Inflammatory macrophage treated with lipopolysaccharide for 4 hours (primary cell): ENCODE results near the gene CRLF3.
"Not testable (repeated sequence)": the region's sequence is repeated elsewhere in the genome, so short reads cannot be mapped to it uniquely, and the experiment has no call there.

Source experiments
- DNase-seq: peaks from one replicate; pipeline ENCODE4 v3.0.0-alpha.2; 2020

Gene CRLF3

DNA sequence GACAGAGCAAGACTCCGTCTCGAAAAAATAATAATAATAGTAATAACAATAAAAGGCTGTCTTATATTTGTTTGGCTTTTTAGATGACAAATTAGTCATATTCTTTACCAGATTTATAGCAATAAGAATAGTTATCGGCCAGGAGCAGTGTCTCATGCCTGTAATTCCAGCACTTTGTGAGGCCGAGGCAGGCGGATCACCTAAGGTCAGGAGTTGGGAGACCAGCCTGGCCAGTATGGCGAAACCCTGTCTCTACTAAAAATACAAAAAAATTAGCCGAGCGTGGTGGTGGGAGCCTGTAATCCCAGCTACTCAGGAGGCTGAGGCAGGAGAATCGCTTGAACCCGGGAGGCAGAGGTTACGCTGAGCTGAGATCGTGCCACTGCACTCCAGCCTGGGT lies 10.3 kb downstream of the CRLF3 start:
- not testable (repeated sequence) for DNase-seq

DNA sequence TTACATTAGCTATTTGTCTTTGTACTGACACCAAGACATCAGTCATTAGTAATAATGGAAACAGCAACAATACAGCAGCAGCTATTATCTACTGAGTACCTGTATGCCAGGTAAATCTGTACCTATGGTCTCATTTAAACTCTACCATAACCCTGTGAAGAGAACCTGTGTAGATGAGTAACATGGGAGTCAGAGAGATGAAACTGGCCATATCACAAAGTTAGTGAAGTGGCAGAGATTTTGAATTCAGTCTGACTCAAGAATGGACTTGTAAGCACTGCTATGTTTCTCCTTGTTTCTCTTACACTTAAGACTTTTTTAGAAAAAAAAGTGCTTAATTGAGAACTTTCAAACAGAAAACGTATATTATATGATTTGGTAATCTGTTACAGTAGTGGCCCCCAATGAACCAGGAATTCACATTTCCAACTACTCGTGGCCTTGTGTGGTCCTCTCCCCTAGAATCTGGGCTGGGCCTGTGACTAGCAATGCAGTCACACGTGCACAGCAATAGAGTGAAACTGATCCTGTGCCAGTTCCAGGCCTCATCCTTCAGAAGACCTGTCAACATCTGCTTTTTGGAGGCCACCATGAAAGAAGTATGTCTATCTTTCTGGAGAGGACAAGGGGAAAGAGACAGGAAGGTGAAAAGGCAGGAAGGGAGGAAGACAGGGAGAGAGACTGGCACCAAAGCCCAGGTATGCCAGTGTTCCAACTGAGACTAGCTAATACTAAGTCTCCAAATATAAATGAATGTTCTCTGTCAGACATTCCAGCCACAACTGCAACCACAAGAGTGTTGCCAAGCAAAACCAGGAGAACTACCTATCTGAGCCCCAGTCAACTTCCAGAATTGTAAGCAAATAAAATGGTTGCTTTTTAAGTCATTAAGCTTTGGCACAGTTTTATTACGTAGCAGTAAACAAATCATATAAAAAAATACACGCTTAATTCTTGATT lies 12.0 kb downstream of the CRLF3 start:
- no peak for DNase-seq

DNA sequence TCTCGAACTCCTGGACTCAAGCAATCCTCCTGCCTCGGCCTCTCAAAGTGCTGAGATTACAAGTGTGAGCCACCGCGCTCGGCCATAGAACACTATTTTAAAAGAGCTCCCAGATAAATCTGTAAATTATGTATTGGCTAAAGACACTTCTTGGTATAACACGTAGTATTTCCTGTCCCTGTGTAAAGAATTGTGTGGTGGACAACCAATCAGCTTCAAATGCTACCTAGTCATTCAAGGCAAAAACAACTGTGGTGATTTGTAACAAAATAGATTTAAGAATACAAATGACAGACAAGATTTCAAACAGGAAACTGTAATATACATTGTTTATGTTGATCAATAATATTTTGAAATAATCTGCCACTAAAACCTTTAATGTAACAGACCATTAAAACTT lies 14.6 kb downstream of the CRLF3 start:
- no peak for DNase-seq

DNA sequence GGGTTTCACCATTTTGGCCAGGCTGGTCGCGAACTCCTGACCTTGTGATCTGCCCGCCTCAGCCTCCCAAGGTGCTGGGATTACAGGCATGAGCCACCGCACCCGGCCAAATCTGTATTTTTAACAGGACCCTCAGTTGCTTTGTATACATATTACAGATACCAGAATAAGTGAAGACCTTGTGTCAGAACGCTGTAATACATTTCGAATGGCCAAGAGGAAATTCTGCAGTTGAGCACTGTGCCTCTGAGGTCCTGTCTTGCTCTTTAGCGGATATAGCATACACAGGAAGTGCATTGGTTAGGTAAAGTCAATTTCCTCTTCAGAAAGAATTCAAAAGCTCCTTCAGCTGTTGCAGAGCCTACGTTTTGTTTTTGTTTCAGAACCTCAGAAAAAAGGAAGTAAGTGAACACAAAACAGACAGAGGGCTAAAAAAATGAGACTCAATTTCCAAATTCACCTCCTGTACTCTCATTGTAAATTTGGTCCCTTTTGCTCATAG lies 15.7 kb downstream of the CRLF3 start:
- peak; percentile 86 for DNase-seq

DNA sequence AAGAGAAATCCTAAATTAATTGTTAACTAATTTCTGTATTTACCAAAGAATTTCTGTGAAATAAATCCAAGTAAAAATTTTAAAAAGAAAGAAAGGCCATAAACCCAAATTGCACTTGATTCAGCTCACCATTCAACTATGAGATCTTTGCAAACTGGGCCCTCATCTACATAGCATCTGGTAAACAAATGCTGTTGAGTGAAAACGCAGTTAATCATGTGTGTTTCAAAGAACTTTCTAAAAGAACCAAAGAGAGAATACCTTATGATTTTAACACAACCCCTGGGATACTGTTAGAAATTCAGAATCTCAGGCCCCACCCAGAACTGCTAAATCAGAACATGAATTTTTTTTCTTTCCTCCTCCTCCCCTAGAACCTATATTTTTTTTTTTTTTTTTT lies 16.6 kb downstream of the CRLF3 start:
- no peak for DNase-seq

DNA sequence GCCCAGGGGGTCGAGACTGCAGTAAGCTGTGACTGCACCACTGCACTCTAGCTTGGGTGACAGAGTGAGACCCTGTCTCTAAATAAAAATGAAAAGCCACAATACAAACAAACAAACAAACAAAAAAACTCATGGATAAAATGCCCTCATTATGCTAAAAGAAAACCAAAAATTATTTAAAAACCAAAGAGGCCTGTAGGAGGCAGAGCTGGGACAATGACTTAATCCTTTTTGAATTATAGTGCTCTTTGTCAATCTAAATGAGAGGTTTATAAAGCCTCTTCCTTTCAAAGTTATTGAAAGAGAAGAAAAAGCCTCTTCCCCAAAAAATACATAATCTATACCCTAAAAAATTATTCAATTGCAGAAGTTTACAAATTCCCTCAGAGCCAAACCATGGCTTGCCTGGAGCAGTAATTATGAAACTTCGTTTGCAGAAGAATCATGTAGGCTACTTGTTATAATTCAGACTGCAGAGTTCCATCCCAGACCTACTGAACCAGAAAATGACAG lies 18.5 kb downstream of the CRLF3 start:
- peak; percentile 46 for DNase-seq

DNA sequence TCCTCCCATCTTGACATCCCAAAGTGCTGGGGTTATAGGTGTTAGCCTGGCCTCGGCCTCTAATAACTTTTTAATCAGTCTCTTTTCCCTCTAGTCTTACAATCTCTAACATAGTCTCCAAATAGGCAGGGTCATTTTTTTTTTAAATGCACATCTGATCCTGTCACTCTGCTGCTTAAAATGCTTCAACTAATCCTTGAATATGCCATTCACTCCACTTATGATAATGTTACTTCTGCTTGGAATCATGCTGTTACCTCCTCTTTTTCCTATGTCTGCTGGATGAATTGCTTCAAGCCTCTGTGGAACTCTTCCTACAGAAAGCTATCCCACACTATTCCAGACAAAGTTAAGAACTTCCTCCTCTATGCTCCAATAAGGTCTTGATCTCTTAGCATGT lies 22.8 kb downstream of the CRLF3 start:
- no peak for DNase-seq

DNA sequence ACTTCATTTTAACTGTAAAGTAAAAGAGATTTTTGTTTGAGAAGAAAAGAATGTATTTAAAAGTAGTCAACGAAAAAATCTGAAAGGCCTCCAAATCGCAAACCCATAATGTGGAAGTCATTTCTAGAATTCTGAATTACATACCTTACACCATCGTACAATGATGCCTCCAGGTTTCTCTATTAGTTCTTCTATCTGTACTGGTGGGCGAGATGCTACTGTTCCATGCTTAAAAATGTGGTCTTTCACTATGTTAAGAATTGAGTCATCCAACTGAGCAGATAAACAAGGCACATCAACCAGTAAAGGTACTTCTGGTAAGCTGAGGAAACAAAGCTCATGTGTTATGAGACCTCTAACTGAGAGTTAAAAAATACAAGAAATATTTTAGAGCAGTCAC lies 28.5 kb downstream of the CRLF3 start:
- DNase-seq, result no peak

DNA sequence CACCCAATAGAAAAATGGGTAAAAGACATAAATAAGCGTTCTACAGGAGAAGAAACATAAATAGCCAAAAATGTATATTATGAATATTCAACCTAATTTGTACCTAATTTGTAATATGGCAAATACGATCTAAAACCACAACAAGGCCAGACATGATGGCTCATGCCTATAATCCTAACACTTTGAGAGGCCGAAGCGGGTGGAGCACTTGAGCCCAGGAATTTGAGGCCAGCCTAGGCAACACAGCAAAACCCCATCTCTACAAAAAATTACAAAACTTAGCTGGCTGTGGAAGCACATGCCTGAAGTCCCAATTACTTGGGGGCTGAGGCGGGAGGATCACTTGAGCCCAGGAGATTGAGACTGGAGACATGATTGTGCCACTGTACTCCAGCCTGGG lies 30.1 kb downstream of the CRLF3 start:
- DNase-seq, result no peak

DNA sequence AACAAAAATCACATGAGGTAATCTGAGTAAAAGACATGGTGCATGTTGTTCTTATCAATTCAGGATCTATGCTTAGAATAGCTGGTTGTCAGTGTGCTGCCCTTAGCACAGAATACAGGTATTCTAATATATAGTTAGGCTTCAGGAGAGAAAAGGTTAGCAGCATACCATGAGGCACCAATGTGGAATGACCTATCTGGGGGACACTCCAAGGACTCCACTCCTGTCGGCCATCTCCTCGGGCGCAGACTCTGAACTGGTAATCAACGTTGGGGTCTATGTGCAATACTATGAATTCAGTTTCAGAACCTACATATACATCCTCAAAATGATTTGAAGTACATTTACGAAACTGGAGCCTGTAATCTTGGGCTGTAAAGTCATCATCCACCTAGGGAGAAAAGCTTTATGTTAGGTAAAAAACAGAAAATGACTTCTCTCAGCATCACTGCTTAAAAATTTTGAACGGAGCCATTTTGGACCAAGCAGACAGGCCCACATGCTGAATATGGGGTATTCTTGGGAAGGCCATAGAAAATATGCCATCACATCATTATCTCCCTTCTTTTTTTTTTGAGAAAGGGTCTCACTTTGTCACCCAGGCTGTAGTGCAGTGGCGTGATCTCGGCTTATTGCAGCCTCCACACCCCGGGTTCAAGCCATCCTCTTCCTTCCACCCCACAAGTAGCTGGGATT lies 31.1 kb downstream of the CRLF3 start:
- no peak for DNase-seq

DNA sequence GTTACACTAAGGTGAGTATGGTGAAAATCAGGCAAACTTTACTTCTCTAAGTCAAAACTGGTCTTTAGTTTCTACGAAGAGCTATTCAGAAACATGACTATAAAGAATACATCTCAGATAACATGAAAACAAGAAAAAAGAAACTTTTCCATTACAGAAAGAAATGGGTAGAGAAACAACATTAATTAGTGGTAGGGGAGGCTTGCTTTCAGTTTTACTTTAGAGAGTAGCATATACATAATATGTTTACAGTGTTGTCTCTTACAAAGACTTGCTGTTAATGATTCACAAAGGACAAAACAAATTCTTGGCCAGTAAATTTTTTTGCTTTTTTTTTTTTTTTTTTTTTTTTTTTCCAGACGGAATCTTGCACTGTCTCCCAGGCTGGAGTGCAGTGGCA lies 34.2 kb downstream of the CRLF3 start:
- DNase-seq, result no peak

DNA sequence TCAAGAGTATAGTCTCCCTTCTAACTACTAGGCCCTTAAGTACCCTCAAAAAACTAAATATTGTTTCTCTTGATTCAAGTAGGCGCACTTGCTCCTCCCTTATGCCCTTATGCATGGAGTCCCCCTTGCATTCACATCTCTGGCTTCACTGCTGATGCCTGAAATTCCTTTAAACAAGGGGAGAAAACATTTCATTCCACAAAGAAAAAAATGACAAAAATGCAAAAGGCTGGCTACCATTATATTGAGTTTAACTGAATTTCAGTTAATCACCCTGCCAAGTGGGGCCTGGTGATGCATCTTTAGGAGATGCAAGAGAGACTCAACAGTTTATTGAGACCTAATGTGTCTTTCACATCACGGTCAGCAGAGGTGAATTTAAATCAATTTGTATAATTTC lies 35.6 kb downstream of the CRLF3 start:
- no peak for DNase-seq

DNA sequence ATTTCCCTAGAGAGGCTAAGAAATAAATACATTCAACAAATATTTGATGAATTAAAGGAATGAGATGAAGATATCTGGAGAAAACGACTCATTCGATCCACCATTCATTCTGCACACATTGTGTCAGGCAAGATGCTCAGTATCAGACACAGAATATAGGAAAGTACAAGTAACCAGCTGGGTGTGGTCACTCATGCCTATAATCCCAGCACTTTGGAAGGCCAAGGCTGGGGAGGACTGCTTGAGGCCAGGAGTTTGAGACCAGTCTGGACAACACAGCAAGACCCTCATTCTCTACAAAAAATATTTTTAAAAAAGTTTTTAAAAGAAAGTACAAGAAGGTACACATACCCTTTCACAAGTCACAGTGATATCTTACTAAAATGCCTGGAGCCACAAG lies 42.3 kb downstream of the CRLF3 start:
- no peak for DNase-seq

DNA sequence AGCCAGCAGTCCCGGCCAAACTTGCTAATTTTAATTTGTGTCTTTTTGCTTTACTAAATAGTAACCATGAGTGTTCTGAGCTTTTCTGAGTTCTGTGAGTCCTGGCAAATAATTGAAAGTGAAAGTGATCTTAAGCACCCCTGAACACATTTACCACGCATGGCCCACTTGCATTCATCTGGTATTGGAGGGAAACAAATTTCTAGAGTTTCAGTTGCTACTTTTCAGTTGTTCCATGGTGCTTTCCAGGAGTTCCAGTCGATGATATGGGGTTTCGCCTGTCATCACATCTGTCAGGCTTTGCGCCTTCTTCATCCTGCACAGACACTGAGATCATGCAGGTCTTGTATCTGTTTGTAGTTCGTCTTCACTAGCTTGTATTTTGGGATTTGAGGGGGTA lies 44.1 kb downstream of the CRLF3 start:
- no peak for DNase-seq

DNA sequence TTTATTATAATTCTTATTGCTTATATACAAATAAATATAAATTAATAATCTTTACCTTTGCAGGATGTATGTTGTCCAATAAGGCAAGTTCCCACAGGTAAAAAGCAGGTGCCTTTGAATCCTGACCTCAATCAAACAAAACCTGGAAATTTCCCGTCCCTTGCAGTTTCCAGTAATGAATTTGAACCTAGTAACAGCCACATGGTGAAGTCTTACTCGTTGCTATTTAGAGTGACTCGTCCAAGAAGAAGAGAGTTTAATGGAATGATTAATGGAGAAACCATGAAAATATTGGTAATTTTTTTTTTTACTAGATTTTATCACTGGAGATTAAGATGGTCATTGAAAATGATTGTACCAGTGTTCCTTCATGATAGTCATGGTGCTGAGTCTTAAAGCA lies 55.7 kb downstream of the CRLF3 start:
- DNase-seq, result not testable (repeated sequence)

DNA sequence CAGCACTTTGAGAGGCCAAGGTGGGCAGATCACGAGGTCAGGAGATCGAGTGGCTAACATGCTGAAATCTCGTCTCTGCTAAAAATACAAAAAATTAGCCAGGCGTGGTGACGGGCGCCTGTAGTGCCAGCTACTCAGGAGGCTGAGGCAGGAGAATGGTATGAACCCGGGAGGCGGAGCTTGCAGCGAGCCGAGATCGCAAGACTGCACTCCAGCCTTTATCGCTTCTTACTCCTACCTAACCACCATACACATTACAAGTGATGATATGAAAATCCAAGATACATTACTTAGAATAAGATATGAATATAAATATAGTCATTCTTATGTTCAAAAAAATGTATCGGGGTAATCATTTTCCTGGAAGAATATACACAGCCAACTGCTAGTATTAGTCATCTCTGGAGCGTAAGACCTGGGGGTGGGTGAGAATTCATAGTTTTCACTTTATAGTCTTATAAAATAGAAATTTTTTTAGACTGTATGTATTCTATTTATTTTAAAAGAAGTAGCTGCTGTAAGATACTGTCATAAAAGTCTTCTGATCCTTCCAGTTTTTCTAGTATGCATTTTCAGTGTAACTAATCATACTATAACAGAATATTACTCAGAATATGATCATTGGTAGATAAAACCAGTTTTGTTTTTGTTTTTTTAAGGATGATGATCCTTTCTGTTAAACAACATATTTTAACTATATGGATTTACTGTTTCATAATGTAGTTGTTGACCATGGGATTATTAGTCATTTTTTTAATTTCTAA lies 56.7 kb downstream of the CRLF3 start:
- DNase-seq, result peak; percentile 1

DNA sequence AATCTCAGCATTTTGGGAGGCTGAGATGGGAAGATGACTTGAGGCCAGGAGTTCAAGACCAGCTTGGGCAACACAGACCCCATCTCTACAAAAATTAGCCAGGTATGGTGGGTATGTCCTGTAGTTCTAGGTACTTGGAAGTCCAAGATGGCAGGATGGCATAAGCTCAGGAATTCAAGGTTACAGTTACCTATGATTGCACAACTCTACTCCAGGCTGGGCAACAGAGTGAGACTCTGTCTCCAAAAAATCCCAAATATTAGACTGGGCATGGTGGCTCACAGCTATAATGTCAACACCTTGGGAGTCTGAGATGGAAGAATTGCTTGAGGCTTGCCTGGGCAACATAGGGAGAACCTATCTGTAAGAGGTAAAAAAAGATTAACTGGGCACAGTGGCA lies 63.4 kb downstream of the CRLF3 start:
- no peak for DNase-seq

DNA sequence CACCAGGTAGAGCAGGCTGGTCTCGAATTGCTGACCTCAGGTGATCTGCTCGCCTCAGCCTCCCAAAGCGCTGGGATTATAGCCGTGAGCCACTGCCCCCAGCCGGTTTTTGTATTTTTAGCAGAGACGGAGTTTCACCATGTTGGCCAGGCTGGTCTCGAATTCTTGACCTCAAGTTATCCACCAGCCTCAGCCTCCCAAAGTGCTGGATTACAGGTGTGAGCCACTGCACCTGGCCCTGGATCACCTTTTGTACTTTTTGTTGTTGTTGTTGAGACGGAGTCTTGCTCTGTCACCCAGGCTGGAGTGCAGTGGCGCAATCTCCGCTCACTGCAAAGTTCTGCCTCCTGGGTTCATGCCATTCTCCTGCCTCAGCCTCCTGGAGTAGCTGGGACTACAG lies 71.2 kb downstream of the CRLF3 start:
- not testable (repeated sequence) for DNase-seq

DNA sequence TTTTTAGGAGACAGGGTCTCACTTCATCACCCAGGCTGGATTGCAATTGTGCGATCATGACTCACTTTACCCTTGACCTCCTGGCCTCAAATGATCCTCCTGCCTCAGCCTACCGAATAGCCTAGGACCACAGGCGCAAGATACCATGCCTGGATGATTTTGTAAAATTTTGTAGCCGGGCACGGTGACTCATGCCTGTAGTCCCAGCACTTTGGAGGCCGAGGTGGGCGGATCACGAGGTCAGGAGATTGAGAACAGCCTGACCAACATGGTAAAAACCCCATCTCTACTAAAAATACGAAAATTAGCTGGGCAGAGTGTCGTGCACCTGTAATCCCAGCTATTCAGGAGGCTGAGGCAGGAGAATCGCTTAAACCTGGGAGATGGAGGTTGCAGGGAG lies 73.5 kb downstream of the CRLF3 start:
- DNase-seq, result peak; percentile 8

DNA sequence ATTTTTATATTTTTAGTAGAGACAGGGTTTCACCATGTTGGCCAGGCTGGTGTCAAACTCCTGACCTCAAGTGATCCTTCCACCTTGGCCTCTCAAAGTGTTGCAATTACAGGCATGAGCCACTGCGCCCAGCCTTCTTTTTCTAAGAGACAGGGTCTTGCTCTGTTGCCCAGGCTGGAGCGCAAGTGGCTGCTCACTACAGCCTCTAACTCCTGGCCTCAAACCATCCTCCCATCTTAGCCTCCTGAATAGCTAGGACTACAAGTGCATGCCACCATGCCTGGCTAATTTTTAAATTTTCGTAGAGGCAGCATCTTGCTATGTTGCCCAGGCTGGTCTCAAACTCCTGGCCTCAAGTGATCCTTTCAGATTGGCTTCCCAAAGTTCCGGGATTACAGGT lies 76.9 kb downstream of the CRLF3 start:
- not testable (repeated sequence) for DNase-seq

DNA sequence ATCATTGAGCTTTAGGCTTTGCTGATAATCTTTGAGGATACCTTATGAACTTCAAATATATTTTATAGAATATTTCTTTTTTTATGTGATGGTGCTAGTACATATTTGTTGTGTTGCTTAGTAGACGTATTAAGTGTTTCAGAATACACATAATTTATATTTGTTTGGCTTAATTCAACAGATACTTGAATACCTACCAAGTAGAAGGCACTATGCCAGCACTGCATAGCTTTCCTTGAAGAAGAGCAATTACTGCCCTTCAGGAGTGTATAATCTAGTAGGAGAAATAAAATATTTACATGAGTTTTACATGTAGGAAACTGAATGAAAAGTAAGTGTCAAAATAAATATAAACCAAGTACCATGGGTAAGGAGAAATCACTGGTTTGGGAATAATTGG lies 81.8 kb downstream of the CRLF3 start:
- not testable (repeated sequence) for DNase-seq

DNA sequence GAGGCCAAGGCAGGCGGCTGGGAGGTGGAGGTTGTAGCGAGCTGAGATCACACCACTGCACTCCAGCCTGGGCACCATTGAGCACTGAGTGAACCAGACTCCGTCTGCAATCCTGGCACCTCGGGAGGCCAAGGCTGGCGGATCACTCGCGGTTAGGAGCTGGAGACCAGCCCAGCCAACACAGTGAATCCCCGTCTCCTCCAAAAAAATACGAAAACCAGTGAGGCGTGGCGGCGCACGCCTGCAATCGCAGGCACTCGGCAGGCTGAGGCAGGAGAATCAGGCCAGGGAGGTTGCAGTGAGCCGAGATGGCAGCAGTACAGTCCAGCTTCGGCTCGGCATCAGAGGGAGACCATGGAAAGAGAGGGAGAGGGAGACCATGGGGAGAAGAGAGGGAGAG lies 88.1 kb downstream of the CRLF3 start:
- DNase-seq, result not testable (repeated sequence)

DNA sequence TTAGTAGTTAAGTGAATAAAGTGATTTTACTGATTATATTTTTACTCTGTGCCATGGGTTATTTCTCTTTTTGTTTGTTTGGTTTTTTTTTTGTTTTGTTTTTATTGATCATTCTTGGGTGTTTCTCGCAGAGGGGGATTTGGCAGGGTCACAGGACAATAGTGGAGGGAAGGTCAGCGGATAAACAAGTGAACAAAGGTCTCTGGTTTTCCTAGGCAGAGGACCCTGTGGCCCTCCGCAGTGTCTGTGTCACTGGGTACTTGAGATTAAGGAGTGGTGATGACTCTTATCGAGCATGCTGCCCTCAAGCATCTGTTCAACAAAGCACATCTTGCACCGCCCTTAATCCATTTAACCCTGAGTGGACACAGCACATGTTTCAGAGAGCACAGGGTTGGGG lies 88.8 kb downstream of the CRLF3 start:
- DNase-seq, result not testable (repeated sequence)
